Measurements from ENCODE around the gene SRGAP2C.
"Not testable (repeated sequence)": the region's sequence is repeated elsewhere in the genome, so short reads cannot be mapped to it uniquely, and the experiment has no call there.

GRCh38 chr1:121346654-121347053 is 161.9 kb downstream of the SRGAP2C start:
- TF ChIP-seq, protein P1, sequence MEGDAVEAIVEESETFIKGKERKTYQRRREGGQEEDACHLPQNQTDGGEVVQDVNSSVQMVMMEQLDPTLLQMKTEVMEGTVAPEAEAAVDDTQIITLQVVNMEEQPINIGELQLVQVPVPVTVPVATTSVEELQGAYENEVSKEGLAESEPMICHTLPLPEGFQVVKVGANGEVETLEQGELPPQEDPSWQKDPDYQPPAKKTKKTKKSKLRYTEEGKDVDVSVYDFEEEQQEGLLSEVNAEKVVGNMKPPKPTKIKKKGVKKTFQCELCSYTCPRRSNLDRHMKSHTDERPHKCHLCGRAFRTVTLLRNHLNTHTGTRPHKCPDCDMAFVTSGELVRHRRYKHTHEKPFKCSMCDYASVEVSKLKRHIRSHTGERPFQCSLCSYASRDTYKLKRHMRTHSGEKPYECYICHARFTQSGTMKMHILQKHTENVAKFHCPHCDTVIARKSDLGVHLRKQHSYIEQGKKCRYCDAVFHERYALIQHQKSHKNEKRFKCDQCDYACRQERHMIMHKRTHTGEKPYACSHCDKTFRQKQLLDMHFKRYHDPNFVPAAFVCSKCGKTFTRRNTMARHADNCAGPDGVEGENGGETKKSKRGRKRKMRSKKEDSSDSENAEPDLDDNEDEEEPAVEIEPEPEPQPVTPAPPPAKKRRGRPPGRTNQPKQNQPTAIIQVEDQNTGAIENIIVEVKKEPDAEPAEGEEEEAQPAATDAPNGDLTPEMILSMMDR (IDR thresholded peaks at IDR 0.05), result not testable (repeated sequence)
- not testable (repeated sequence) for TF ChIP-seq POLR2AphosphoS5 (IDR thresholded peaks at IDR 0.05; ENCODE audit: insufficient read depth in 1 of 2, low read depth in 1 of 2); POLR2A (IDR thresholded peaks at IDR 0.05)

Measured in vagina (tissue), 2 donors.